Thymus (tissue), 11 donors: ENCODE measurements around the gene LRMDA. TPM values are rescaled to one million over a fixed set of nuclear protein-coding genes. Genes with fewer than 3 reads are reported as not detected.

Source experiments
- DNase-seq, 9 donors: peaks; one replicate each; pipeline ENCODE4 v3.0.0-alpha.2; 2013; ENCODE audit warnings: low spot score in 9 of 9, low read depth in 6 of 9, missing footprints in 1 of 9
- H3K27ac ChIP-seq, 2 donors: one replicate each; pipeline ENCODE4 v1.5.1; 2013; ENCODE audit warnings: control low read depth in 1 of 2, low read depth in 1 of 2, low read length in 1 of 2, mild to moderate bottlenecking in 1 of 2, moderate library complexity in 1 of 2
- H3K27me3 ChIP-seq, 2 donors: one replicate each; pipeline ENCODE4 v1.5.1; 2013; ENCODE audit warnings: low read length in 1 of 2; ENCODE audit not compliant: control insufficient read depth in 2 of 2, insufficient read depth in 1 of 2
- H3K36me3 ChIP-seq, 2 donors: one replicate each; pipeline ENCODE4 v1.5.1; 2013; ENCODE audit warnings: low read length in 1 of 2, mild to moderate bottlenecking in 1 of 2, moderate library complexity in 1 of 2; ENCODE audit not compliant: control insufficient read depth in 2 of 2, insufficient read depth in 2 of 2
- H3K4me1 ChIP-seq, 2 donors: one replicate each; pipeline ENCODE4 v1.5.1; 2013; ENCODE audit warnings: low read length in 2 of 2; ENCODE audit not compliant: control insufficient read depth in 2 of 2, insufficient read depth in 2 of 2
- H3K4me3 ChIP-seq, 2 donors: one replicate each; pipeline ENCODE4 v1.5.1; 2013; ENCODE audit warnings: low read length in 2 of 2, control low read depth in 1 of 2, mild to moderate bottlenecking in 1 of 2
- H3K9me3 ChIP-seq, 2 donors: one replicate each; pipeline ENCODE4 v1.5.1; 2013; ENCODE audit warnings: low read length in 1 of 2, mild to moderate bottlenecking in 1 of 2; ENCODE audit not compliant: control insufficient read depth in 2 of 2, insufficient read depth in 1 of 2
- WGBS: extraction: QIAGEN DNeasy Blood & Tissue Kit; methylation state at CpG from one replicate; pipeline ENCODE4 v1.1.7; 2013; 5-methylcytosine and 5-hydroxymethylcytosine counted together
- polyA plus RNA-seq: library from polyadenylated mRNA; stranded (reverse); fragments of 200-250 nt; gene quantifications from one replicate; pipeline ENCODE4 v1.2.3, GENCODE V29; 2013
- total RNA-seq: library from RNA; stranded (reverse); fragments of 120-200 nt; gene quantifications from one replicate; pipeline ENCODE4 v1.2.4, GENCODE V29; 2013
- donor health status: healthy.

LRMDA gene
- total and polyA plus RNA-seq, 2 donors = 2.5 to 4.6 TPM

DNA sequence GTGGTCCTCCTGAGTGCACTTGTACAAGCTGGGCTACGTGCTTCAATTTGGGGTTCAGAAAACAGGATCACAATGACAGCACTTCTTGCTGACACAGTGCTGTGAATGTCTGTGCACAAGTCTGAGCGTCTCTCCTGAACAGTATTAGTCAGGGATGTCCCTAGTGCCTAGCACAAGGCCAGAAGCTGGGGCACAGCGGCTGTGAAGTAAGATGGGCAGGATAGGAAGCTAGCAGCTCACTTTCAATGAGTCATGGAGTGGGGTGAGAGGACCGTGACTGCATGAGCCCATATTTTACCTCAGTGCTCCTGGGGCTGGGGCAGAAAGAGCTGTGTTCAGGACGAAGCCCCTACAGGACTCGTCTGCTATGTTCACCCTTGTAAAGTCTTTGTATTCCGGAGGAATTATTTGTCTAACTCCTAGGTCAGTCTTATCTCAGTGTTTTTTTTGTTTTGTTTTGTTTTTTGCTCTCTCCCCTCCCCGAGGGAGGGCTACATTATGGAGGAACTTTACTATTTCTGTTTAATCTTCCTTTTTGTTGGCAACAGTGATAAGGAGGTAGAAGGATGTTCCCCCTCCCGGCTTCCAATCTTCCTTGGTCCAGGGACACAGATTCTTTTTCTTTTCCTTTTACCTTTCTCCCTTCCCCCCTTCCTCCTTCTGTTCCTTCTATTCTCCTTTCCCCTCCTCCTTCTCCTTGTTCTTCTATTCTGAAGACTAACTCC, 2.8 kb upstream of the LRMDA start:
- Histone ChIP-seq H3K27ac (no peak overlapping the region), H3K4me1 (peaks cover 0 to 14% of the 10 kb centered on the region in 2 donors), H3K4me3 (no peak overlapping the region), H3K27me3 (peaks cover 36 to 43% of the 10 kb centered on the region in 2 donors), H3K9me3 (no peaks in the 10 kb centered on the region), H3K36me3 (no peaks in the 10 kb centered on the region)
- WGBS = 93% methylated on average over 9 of the region's 9 CpGs
- no peak for DNase-seq

DNA sequence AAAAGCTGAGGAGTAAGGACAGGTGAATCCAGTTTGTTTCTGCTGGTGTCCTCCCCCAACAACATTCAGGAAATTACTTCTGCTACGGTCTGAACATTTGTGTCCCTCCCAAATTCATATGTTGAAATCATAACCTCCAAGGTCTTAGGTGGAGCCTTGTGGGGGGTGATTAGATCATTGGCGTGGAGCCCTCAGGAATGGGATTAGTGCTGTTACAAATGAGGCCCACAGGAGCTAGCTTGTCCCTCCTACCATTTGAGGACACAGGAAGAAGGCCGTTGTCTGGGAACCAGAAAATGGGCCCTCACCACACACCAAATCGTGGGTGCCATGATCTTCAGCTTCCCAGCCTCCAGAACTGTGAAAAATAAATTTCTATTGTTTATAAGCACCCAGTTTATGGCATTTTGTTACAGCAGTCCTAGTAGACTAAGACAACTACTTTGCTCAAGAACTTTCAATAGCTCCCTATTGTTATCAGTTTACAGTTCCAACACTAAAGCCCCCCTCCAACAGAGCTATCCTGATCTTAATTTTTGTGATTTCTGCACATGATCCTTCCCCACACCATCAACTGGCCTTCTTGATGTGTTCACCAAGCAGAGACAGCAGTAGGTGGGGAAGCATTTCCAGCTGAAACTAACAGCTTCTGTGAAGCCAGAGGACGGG, 2.1 kb upstream of the LRMDA start:
- H3K4me1 ChIP-seq = peaks cover 0 to 14% of the 10 kb centered on the region in 2 donors
- H3K27ac ChIP-seq = no peak overlapping the region

GRCh38 chr10:75430000-75430763, 1.2 kb upstream of the LRMDA start:
- DNase-seq = no peak
- Histone ChIP-seq H3K27me3 (peaks cover 36 to 45% of the 10 kb centered on the region in 2 donors), H3K4me1 (peaks cover 0 to 14% of the 10 kb centered on the region in 2 donors), H3K9me3 (no peaks in the 10 kb centered on the region), H3K36me3 (no peaks in the 10 kb centered on the region), H3K4me3 (no peak overlapping the region), H3K27ac (peak overlapping the region in 1 of 2 donors; percentile 53)
- whole genome bisulfite sequencing = 36% methylated on average over 9 of the region's 9 CpGs

More for the DNA sequence above, 2.1 kb upstream of the LRMDA start:
- Histone ChIP-seq H3K4me3 (no peak overlapping the region), H3K27me3 (peaks cover 36 to 45% of the 10 kb centered on the region in 2 donors), H3K36me3 (no peaks in the 10 kb centered on the region), H3K9me3 (no peaks in the 10 kb centered on the region)
- whole genome bisulfite sequencing = 93% methylated on average over 5 of the region's 5 CpGs
- no peak for DNase-seq

GRCh38 chr10:75432176-75432575, 752 bp downstream of the LRMDA start:
- no peaks in the 10 kb centered on the region for H3K36me3 ChIP-seq
- peaks cover 0 to 14% of the 10 kb centered on the region in 2 donors for H3K4me1 ChIP-seq
- peaks cover 36 to 45% of the 10 kb centered on the region in 2 donors for H3K27me3 ChIP-seq
- WGBS = 91% methylated on average over 5 of the region's 5 CpGs
- no peaks in the 10 kb centered on the region for H3K9me3 ChIP-seq
- DNase-seq = no peak
- no peak overlapping the region for H3K4me3 ChIP-seq
- H3K27ac ChIP-seq = no peak overlapping the region

DNA sequence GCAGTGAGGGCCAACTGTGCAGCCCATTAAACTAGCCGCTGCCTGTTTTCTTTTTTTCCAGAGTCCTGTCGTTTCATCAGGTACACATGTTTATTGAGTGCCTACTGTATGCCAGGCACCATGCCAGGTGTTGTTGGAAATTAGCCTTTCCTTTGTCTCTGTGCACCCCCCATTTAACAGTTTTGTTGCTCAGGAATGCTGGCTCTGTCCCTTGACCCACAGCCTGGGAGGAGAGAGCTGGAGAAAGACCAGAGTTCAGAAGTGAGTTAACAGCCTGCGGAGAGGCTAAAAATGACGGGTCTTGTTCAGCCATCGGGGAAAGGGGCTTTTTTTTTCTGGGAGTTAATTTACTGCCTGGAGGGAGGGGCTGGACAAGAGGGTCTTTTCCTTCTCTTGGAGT, 1.3 kb downstream of the LRMDA start:
- Histone ChIP-seq H3K27me3 (peaks cover 36 to 45% of the 10 kb centered on the region in 2 donors), H3K36me3 (no peaks in the 10 kb centered on the region), H3K27ac (no peak overlapping the region), H3K4me3 (no peak overlapping the region), H3K4me1 (peaks cover 0 to 14% of the 10 kb centered on the region in 2 donors), H3K9me3 (no peaks in the 10 kb centered on the region)
- DNase-seq = no peak
- 94% methylated on average over 5 of the region's 5 CpGs for WGBS

- no peak for DNase-seq
- H3K4me3 ChIP-seq = no peak overlapping the region
- H3K27ac ChIP-seq = no peak overlapping the region
- WGBS = 94% methylated on average over 8 of the region's 8 CpGs
- peaks cover 0 to 14% of the 10 kb centered on the region in 2 donors for H3K4me1 ChIP-seq
- H3K27me3 ChIP-seq = peaks cover 36 to 44% of the 10 kb centered on the region in 2 donors
- no peaks in the 10 kb centered on the region for H3K9me3 ChIP-seq
- H3K36me3 ChIP-seq = no peaks in the 10 kb centered on the region
These were observed 1.8 kb downstream of the LRMDA start for GRCh38 chr10:75433216-75433615.

- no peak for DNase-seq
- Histone ChIP-seq H3K9me3 (no peaks in the 10 kb centered on the region), H3K4me1 (peaks cover 0 to 14% of the 10 kb centered on the region in 2 donors), H3K27me3 (peaks cover 36 to 40% of the 10 kb centered on the region in 2 donors), H3K4me3 (no peak overlapping the region), H3K36me3 (no peaks in the 10 kb centered on the region), H3K27ac (no peak overlapping the region)
- WGBS = 96% methylated on average over 8 of the region's 8 CpGs
These were observed 2.9 kb downstream of the LRMDA start for GRCh38 chr10:75434291-75434690.

- no peak for DNase-seq
- Histone ChIP-seq H3K36me3 (no peaks in the 10 kb centered on the region), H3K27me3 (peaks cover 29 to 31% of the 10 kb centered on the region in 2 donors), H3K4me1 (peaks cover 0 to 7% of the 10 kb centered on the region in 2 donors), H3K27ac (no peak overlapping the region), H3K4me3 (no peak overlapping the region), H3K9me3 (no peaks in the 10 kb centered on the region)
- WGBS = 93% methylated on average over 2 of the region's 2 CpGs
These were observed 3.9 kb downstream of the LRMDA start for GRCh38 chr10:75435291-75435690.

- no peak overlapping the region for H3K27ac ChIP-seq
- peaks cover 13 to 17% of the 10 kb centered on the region in 2 donors for H3K27me3 ChIP-seq
- DNase-seq = no peak
- no peaks in the 10 kb centered on the region for H3K9me3 ChIP-seq
- H3K4me1 ChIP-seq = no peaks in the 10 kb centered on the region
- H3K4me3 ChIP-seq = no peak overlapping the region
- H3K36me3 ChIP-seq = no peaks in the 10 kb centered on the region
These were observed 5.5 kb downstream of the LRMDA start for GRCh38 chr10:75436896-75437295.
